Transverse colon (tissue), 4 donors: ENCODE results near the gene DCST1. TPM values are rescaled to one million over a fixed set of nuclear protein-coding genes. Genes with fewer than 3 reads are reported as not detected.
A peak's percentile ranks its signal among the peaks of the same experiment; 100 is the strongest.

ENCODE experiments used
- DNase-seq: peaks from one replicate; pipeline ENCODE4 v3.0.0-alpha.2; 2019
- H3K27ac ChIP-seq, 4 donors: fragments of 200-600 bp; sonication (generic); 2 replicates each; pipeline ENCODE4 v1.5.1; 2016 to 2018; ENCODE audit warnings: inconsistent platforms in 4 of 4
- H3K27me3 ChIP-seq: fragments of 200-600 bp; sonication (generic); 2 replicates; pipeline ENCODE4 v1.5.1; 2017; ENCODE audit warnings: inconsistent platforms
- H3K36me3 ChIP-seq, 4 donors: fragments of 200-600 bp; sonication (generic); 2 replicates each; pipeline ENCODE4 v1.5.1; 2017 to 2019; ENCODE audit warnings: inconsistent platforms in 4 of 4
- H3K4me1 ChIP-seq, 4 donors: fragments of 200-600 bp; sonication (generic); 2 replicates each; pipeline ENCODE4 v1.5.1; 2017 to 2020; ENCODE audit warnings: inconsistent platforms in 4 of 4
- H3K4me3 ChIP-seq, 4 donors: fragments of 200-600 bp; sonication (generic); 1 replicate in 1 of 4; 2 replicates in 3 of 4; pipeline versions ENCODE4 v1.5.1 to v1.6.1; 2017 to 2019; ENCODE audit warnings: inconsistent platforms in 4 of 4
- H3K9me3 ChIP-seq, 2 donors: fragments of 200-600 bp; sonication (generic); 2 replicates each; pipeline ENCODE4 v1.5.1; 2017 to 2019; ENCODE audit warnings: inconsistent platforms in 2 of 2
- EP300 ChIP-seq: sonication (generic); formaldehyde crosslinking; IDR thresholded peaks from one replicate; pipeline ENCODE4 v1.6.1; 2017; ENCODE audit warnings: antibody characterized with exemption, low read depth
- POLR2A ChIP-seq: fragments of 450-650 bp; IDR thresholded peaks from one replicate; pipeline ENCODE4 v1.6.1; 2016; ENCODE audit warnings: antibody characterized with exemption, mild to moderate bottlenecking, moderate library complexity
- POLR2AphosphoS5 ChIP-seq, 3 donors: sonication (generic); formaldehyde crosslinking; IDR thresholded peaks; one replicate each; pipeline ENCODE4 v1.6.1; 2016; ENCODE audit warnings: antibody characterized with exemption in 3 of 3
- WGBS, 2 donors: methylation state at CpG; one replicate each; pipeline ENCODE4 v1.1.5; 2018; ENCODE audit warnings: low coverage in 1 of 2; 5-methylcytosine and 5-hydroxymethylcytosine counted together
- in situ Hi-C, 4 donors: fragments of 200-750 bp; cut with MboI; loops; one replicate each; pipeline versions ENCODE4 v1.15.0 to v1.15.1; 2017; ENCODE audit warnings: low sequenced_read_pairs in 3 of 4, low pct_ligation_motif_present in 1 of 4, low pct_unique_long_range_greater_than_20kb in 1 of 4
- intact Hi-C: fragments of 100-400 bp; cut with DNase I; formaldehyde crosslinking; loops from one replicate; pipeline ENCODE4 v1.15.1; 2023; ENCODE audit warnings: low total_unique reads
- total RNA-seq, 4 donors: library from RNA; depleted of rRNA; stranded (reverse); fragments of >200 nt; gene quantifications; one replicate each; pipeline ENCODE4 v1.1.0, GENCODE V29; 2016
- TF ChIP-seq, protein P1 (sequence below), 5 experiments: fragments of 200-600 bp in 3 of 5; fragments of 450-650 bp in 2 of 5; sonication (generic) in 3 of 5; IDR thresholded peaks; 1 replicate in 2 of 5; 2 replicates in 3 of 5; pipeline ENCODE4 v1.5.1; 2016 to 2017; ENCODE audit warnings: antibody characterized with exemption in 5 of 5, inconsistent platforms in 3 of 5, mild to moderate bottlenecking in 2 of 5, moderate library complexity in 1 of 5

The DCST1 gene
- total RNA-seq, 4 donors from 2014 or later = 0.32 to 0.41 TPM; not detected in 2

DNA sequence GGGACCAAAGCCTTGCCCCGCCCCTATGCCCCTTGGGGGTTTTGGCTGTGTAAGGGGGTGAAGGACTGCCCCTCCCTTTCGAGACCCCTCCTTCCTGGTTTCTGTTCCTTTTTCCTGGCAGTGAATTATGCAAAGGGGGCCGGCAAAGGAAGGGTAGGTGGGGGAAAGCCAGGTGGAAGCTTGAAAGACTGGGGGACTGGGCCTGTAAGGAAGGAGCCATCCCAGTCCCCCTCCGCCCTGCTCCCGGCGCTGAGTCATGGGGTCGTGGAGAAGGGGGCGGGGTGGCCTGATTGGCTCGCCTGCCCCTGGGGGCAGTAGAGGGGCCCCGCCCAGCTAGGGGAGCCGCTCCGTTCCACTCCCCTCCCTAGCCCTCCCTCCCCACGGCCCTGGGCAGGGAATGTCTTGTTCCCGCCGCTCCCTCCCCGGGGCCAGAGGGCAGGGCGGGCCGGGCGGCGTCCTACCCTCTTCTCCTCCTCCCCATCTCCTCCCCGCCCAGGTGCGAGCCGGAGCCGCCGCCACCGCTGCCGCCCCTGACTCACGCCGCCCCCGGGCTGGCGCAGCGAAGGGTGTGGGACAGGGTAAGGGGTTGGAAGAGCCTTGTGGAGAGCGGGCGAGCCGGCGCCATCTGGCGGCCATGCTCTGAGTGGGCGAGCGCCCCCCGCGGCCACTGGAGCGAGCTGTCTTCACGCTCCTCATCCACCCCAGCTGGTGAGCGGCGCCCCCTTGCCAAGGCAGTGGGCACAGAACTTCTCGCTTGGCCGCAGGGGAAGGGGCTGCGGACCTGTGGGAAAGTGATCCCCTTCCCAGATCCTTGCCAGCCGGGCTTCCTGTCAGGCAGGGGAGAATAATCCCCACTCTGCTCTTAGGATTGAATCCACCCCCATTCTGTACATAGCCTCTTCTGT is 16.3 kb upstream of the DCST1 start:
- peak overlapping the region; percentile 17 to 40 (median 33) for H3K4me3 ChIP-seq
- 0 to 2% methylated on average over 7 to 20 of the region's 49 CpGs for WGBS, 2 donors

DNA sequence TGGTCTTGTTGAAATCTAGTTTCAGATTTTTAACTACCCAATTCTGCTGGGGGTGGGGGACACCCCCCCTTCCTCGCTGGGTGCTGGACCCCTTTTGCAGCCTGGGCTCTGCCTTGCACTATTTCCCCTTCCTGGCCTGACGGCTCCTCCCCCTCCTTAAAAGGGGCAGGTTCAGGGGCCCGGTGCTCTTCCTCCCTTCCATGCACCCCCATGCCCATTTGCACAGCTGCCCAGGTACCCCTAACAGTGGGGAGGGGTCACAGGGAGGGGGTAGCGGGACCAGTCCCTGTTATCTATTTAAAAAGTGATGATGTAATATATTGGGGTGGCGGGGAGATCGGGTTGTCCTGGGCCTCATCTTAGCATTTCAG is 15.7 kb upstream of the DCST1 start:
- peak overlapping the region; percentile 17 to 40 (median 27) for H3K4me3 ChIP-seq
- H3K9me3 ChIP-seq = no peaks in the 10 kb centered on the region
- in situ Hi-C loops (no loop called here), intact Hi-C loops (no loop called here)
- no peak for DNase-seq
- no peaks in the 10 kb centered on the region for H3K27me3 ChIP-seq
- WGBS, 2 donors = 51 to 80% methylated on average over 1 to 6 of the region's 6 CpGs
- TF ChIP-seq POLR2A (no peak), POLR2AphosphoS5 (IDR thresholded peaks at IDR 0.05) (no peak)
- TF ChIP-seq, protein P1, sequence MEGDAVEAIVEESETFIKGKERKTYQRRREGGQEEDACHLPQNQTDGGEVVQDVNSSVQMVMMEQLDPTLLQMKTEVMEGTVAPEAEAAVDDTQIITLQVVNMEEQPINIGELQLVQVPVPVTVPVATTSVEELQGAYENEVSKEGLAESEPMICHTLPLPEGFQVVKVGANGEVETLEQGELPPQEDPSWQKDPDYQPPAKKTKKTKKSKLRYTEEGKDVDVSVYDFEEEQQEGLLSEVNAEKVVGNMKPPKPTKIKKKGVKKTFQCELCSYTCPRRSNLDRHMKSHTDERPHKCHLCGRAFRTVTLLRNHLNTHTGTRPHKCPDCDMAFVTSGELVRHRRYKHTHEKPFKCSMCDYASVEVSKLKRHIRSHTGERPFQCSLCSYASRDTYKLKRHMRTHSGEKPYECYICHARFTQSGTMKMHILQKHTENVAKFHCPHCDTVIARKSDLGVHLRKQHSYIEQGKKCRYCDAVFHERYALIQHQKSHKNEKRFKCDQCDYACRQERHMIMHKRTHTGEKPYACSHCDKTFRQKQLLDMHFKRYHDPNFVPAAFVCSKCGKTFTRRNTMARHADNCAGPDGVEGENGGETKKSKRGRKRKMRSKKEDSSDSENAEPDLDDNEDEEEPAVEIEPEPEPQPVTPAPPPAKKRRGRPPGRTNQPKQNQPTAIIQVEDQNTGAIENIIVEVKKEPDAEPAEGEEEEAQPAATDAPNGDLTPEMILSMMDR (IDR thresholded peaks at IDR 0.05) = no peak
- H3K4me1 ChIP-seq = peaks cover 23 to 39% (median 32%) of the 10 kb centered on the region in 4 donors
- peaks cover 0 to 12% (median 2%) of the 10 kb centered on the region in 4 donors for H3K36me3 ChIP-seq
- peak overlapping the region; percentile 85 to 96 (median 91) for H3K27ac ChIP-seq

More for the DNA sequence above, 16.3 kb upstream of the DCST1 start:
- peak; percentile 58 for TF ChIP-seq POLR2A
- TF ChIP-seq POLR2AphosphoS5 (IDR thresholded peaks at IDR 0.05) = peak; percentile 71 to 97 (median 94)
- TF ChIP-seq, protein P1 (IDR thresholded peaks at IDR 0.05) = peak; percentile 97 to 100 (median 99)
- TF ChIP-seq EP300 = peak; percentile 100
- Histone ChIP-seq H3K4me1 (peaks cover 28 to 46% (median 36%) of the 10 kb centered on the region in 4 donors), H3K9me3 (no peaks in the 10 kb centered on the region), H3K27ac (peak overlapping the region; percentile 85 to 96 (median 91)), H3K27me3 (no peaks in the 10 kb centered on the region), H3K36me3 (peaks cover 0 to 12% (median 2%) of the 10 kb centered on the region in 4 donors)
- DNase-seq = peak; percentile 96
- in situ Hi-C loops (no loop called here), intact Hi-C loops (no loop called here)

DNA sequence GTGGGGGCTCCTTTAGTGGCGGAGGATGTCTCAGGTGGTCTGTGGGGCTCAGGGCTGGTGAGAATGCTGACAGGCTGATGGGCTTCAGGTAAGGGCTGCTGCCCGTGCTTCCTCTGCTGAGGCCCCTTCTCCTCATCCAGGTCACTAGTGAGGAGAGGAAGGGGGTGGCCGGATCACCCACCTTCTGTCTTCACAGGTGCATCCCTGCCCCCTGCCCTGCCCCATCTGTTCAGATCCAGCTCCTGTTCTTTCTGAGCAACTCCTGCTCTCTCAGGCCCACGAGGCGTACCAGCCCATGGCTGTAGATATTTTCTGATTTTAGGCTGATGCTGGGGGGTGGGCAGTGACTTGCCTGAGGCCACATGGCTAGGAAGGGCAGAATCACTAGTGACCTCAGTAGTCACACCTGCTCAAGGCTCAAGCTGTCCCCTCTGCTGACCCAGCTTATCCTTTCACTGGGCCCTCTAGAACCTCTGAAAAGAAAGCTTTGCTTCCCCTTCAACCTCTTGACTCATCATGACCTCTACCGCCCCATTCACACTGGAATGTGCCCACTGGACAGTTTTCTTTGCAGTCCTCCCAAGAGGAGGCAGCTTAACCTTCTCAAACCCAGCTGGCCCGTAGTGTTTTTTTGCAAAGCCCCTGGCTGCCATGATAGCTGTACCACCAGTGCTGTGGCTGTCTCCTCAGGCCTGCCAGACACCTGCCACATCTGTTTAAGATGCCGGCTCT is 14.8 kb upstream of the DCST1 start:
- WGBS, 2 donors = 89 to 100% methylated on average over 1 to 8 of the region's 8 CpGs
- intact Hi-C loops = no loop called here
- TF ChIP-seq POLR2AphosphoS5 (IDR thresholded peaks at IDR 0.05) (peak in 1 of 3 donors; percentile 4), POLR2A (no peak)
- in situ Hi-C loops = no loop called here
- peaks cover 0 to 12% (median 2%) of the 10 kb centered on the region in 4 donors for H3K36me3 ChIP-seq
- H3K4me3 ChIP-seq = no peak overlapping the region
- peak overlapping the region in 2 of 4 donors; percentile 88 to 94 for H3K27ac ChIP-seq
- H3K9me3 ChIP-seq = no peaks in the 10 kb centered on the region
- peaks cover 16 to 31% (median 25%) of the 10 kb centered on the region in 4 donors for H3K4me1 ChIP-seq
- H3K27me3 ChIP-seq = no peaks in the 10 kb centered on the region
- no peak for DNase-seq

DNA sequence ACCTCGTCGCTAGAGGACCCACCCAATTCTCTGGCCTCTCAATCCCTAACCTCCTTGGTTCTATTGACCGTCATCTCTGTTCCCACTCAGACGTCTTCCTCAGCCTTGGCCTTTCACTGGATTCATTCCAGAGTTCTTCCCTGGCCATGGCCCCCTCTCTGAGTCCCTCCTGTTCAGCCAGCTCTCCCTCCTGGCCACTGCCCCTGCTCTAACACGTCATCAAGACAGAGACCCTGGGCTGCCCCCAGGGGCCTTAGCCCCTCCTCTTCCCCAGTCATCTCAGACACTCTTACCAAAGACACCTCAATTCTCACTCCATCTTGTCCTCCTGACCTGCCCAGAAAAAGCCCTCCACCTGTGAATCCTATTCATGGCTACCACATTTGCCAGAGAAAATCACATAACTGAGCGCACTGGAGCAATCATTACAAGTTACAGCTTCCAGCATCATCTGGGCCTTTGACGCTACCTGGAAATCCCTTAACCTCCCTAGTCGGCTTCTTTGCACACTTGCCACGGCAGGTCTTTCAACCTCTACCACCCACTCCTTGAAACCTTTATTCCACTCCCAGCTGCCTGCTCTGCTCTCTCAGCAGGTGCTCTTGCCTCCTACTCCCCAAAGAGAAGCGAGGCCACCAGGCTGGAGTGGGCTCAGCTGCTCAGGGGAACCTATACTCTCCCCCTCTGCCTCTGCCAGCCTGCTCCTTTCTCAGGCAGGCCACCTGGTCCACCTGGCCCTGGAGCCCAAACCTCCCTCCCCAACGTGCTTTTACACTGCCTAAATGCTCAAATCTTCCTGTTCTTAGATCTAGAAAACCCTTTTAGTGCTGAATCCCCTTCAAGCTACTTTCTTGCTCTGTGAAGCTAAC is 14.0 kb upstream of the DCST1 start:
- WGBS, 2 donors = 67 to 76% methylated on average over 6 to 11 of the region's 11 CpGs
- H3K36me3 ChIP-seq = peaks cover 0 to 10% (median 2%) of the 10 kb centered on the region in 4 donors
- no peaks in the 10 kb centered on the region for H3K27me3 ChIP-seq
- TF ChIP-seq POLR2A (no peak), EP300 (no peak), POLR2AphosphoS5 (IDR thresholded peaks at IDR 0.05) (no peak)
- TF ChIP-seq, protein P1 (IDR thresholded peaks at IDR 0.05) = no peak
- H3K4me3 ChIP-seq = no peak overlapping the region
- no peak for DNase-seq
- H3K9me3 ChIP-seq = no peaks in the 10 kb centered on the region
- peaks cover 16 to 29% (median 23%) of the 10 kb centered on the region in 4 donors for H3K4me1 ChIP-seq
- no peak overlapping the region for H3K27ac ChIP-seq
- intact Hi-C loops (no loop called here), in situ Hi-C loops (no loop called here)
